K562 (cell line): ENCODE measurements around the gene PKHD1. TPM values are rescaled to one million over a fixed set of nuclear protein-coding genes. Genes with fewer than 3 reads are reported as not detected.

ENCODE experiments used
- ATAC-seq: fragments of 200-7000 bp; cut with Tn5 transposase; 3 replicates; pipeline ENCODE4 v1.9.1; 2020; ENCODE audit warnings: moderate library complexity
- BruUV-seq: library from RNA; stranded (reverse); fragments of 400-500 nt; replicated peaks from 2 replicates; lab custom pipeline; 2021; lab: Mats Ljungman, UMichigan
- CTCF ChIA-PET: fragments of 300-600 bp; formaldehyde crosslinking; extraction: SDS; loops from one replicate; lab custom pipeline; 2021; ENCODE audit warnings: low intra/inter-chr PET ratio; lab: Yijun Ruan, JAX
- POLR2A ChIA-PET: fragments of 300-600, 350-650 bp; sonication (Branson Sonifier 250); formaldehyde crosslinking; extraction: SDS; loops from one replicate; lab custom pipeline; 2021; ENCODE audit warnings: antibody characterized with exemption, inconsistent platforms; lab: Yijun Ruan, JAX
- DNase-seq, 4 experiments: peaks; one replicate each; pipeline versions ENCODE4 v3.0.0 to v3.0.0-alpha.2; 2011 to 2018; ENCODE audit warnings: low spot score in 3 of 4, mixed read lengths in 3 of 4; ENCODE audit errors: extremely low read depth in 1 of 4
- FAIRE-seq: peaks from 2 replicates; lab custom pipeline; 2011; peaks lifted over from hg19 to GRCh38; lab: Jason Lieb, UNC
- H2AFZ ChIP-seq: 2 replicates; pipeline ENCODE4 v1.6.0; 2011; ENCODE audit warnings: low read depth, low read length, control low read depth, inconsistent platforms
- H3K27ac ChIP-seq: fragments of 200-600 bp; 3 replicates; pipeline ENCODE4 v1.8.0; 2011; ENCODE audit warnings: low read depth, mild to moderate bottlenecking, control low read depth, inconsistent platforms, low read length, moderate library complexity, mixed read lengths; ENCODE audit errors: extremely low read depth
- H3K27me3 ChIP-seq, 2 experiments: fragments of 300-600 bp in 1 of 2; 2 replicates in 1 of 2; 3 replicates in 1 of 2; pipeline versions ENCODE4 v1.6.0 to v1.8.0; 2011; ENCODE audit warnings: inconsistent platforms in 2 of 2, low read length in 2 of 2, mild to moderate bottlenecking in 1 of 2, mixed read lengths in 1 of 2, moderate library complexity in 1 of 2; ENCODE audit not compliant: control insufficient read depth in 2 of 2, insufficient read depth in 2 of 2
- H3K36me3 ChIP-seq: fragments of 300-600 bp; 3 replicates; pipeline ENCODE4 v1.8.0; 2011; ENCODE audit warnings: mild to moderate bottlenecking, low read length, inconsistent platforms; ENCODE audit not compliant: control insufficient read depth, insufficient read depth
- H3K4me1 ChIP-seq, 2 experiments: fragments of 200-600 bp in 1 of 2; replicated peaks in 1 of 2; 2 replicates in 1 of 2; 3 replicates in 1 of 2; pipeline versions ENCODE4 v1.5.1 to v1.8.0; 2011; ENCODE audit warnings: inconsistent platforms in 2 of 2, low read length in 2 of 2, mild to moderate bottlenecking in 1 of 2, mixed read lengths in 1 of 2, moderate library complexity in 1 of 2; ENCODE audit not compliant: control insufficient read depth in 2 of 2, insufficient read depth in 2 of 2
- H3K4me2 ChIP-seq: 2 replicates; pipeline ENCODE4 v1.6.1; 2011; ENCODE audit warnings: low read length, control low read depth, inconsistent platforms, mixed read lengths; ENCODE audit not compliant: insufficient read depth
- H3K4me3 ChIP-seq: fragments of 200-600 bp; sonication (generic), shearing (Covaris generic); 2 replicates; pipeline ENCODE4 v1.5.1; 2016; ENCODE audit warnings: control low read depth, inconsistent platforms
- H3K79me2 ChIP-seq: fragments of 200-600 bp; 3 replicates; pipeline ENCODE4 v1.8.0; 2011; ENCODE audit warnings: low read length, inconsistent platforms; ENCODE audit not compliant: control insufficient read depth, insufficient read depth
- H3K9ac ChIP-seq, 2 experiments: 2 replicates each; pipeline versions ENCODE4 v1.6.0 to v1.6.1; 2011; ENCODE audit warnings: low read depth in 2 of 2, low read length in 2 of 2, control low read depth in 1 of 2, inconsistent platforms in 1 of 2, mild to moderate bottlenecking in 1 of 2, mixed read lengths in 1 of 2; ENCODE audit not compliant: insufficient read depth in 1 of 2
- H3K9me1 ChIP-seq: one replicate; pipeline ENCODE4 v1.6.0; 2011; ENCODE audit warnings: inconsistent platforms, mild to moderate bottlenecking, low read length, moderate library complexity; ENCODE audit not compliant: control insufficient read depth, insufficient read depth
- H3K9me3 ChIP-seq: replicated peaks from 2 replicates; pipeline ENCODE4 v1.5.1; 2011; ENCODE audit warnings: low read depth, low read length, inconsistent platforms; ENCODE audit not compliant: control insufficient read depth, insufficient read depth
- H4K20me1 ChIP-seq: replicated peaks from 2 replicates; pipeline ENCODE4 v1.6.1; 2011; ENCODE audit warnings: low read length, inconsistent platforms, mixed read lengths; ENCODE audit not compliant: control insufficient read depth, insufficient read depth
- CBX8 ChIP-seq: fragments of 200-600 bp; sonication (generic); IDR thresholded peaks from 2 replicates; pipeline ENCODE4 v1.6.1; 2012; ENCODE audit warnings: borderline replicate concordance, mixed run types, low read depth, mild to moderate bottlenecking, moderate library complexity, mixed read lengths, low read length, control low read depth, inconsistent platforms; ENCODE audit not compliant: poor library complexity, severe bottlenecking; ENCODE audit errors: extremely low read depth
- CEBPG ChIP-seq, 3 experiments: fragments of 200-800 bp in 1 of 3; sonication (Bioruptor generic) in 1 of 3; sonication (generic) in 1 of 3; formaldehyde crosslinking in 1 of 3; IDR thresholded peaks in 2 of 3; conservative IDR thresholded peaks in 1 of 3; 2 replicates each; pipeline versions ENCODE4 v1.6.1 to v1.8.0; 2016 to 2022; ENCODE audit warnings: missing compliant biosample characterization in 2 of 3, missing genetic modification characterization in 2 of 3, mild to moderate bottlenecking in 1 of 3, missing genetic modification reagents in 1 of 3
- ERF ChIP-seq: fragments of 450-650 bp; formaldehyde crosslinking; IDR thresholded peaks from 2 replicates; pipeline ENCODE4 v1.4.0; 2020; ENCODE audit warnings: mild to moderate bottlenecking, mixed read lengths
- GABPA ChIP-seq: fragments of 200-800 bp; sonication (Bioruptor generic); conservative IDR thresholded peaks from 2 replicates; pipeline ENCODE4 v1.6.1; 2016; ENCODE audit warnings: low read depth, missing genetic modification characterization, missing compliant biosample characterization
- ILF3 ChIP-seq: fragments of 450-650 bp; IDR thresholded peaks from 2 replicates; pipeline ENCODE4 v1.6.1; 2018; ENCODE audit warnings: antibody characterized with exemption, mild to moderate bottlenecking, moderate library complexity, borderline replicate concordance
- JUN ChIP-seq, 2 experiments: sonication (generic) in 1 of 2; formaldehyde crosslinking in 1 of 2; IDR thresholded peaks; 2 replicates each; pipeline versions ENCODE4 v1.6.1 to v1.8.0; 2012 to 2022; ENCODE audit warnings: borderline replicate concordance in 2 of 2, mild to moderate bottlenecking in 2 of 2, improper control_type of control experiment in 1 of 2, low read depth in 1 of 2, low read length in 1 of 2, missing genetic modification reagents in 1 of 2
- KLF13 ChIP-seq: fragments of 450-650 bp; IDR thresholded peaks from 2 replicates; pipeline ENCODE4 v1.6.1; 2016; ENCODE audit warnings: missing genetic modification characterization, low read depth, mild to moderate bottlenecking, missing compliant biosample characterization, moderate library complexity, borderline replicate concordance
- LCOR ChIP-seq: sonication (generic); formaldehyde crosslinking; IDR thresholded peaks from 2 replicates; pipeline ENCODE4 v1.8.0; 2022; ENCODE audit warnings: mild to moderate bottlenecking, missing genetic modification reagents
- POLR2B ChIP-seq: fragments of 450-650 bp; IDR thresholded peaks from 2 replicates; pipeline ENCODE4 v1.6.1; 2018; ENCODE audit warnings: low read depth; ENCODE audit not compliant: partially characterized antibody
- RBM17 ChIP-seq: fragments of 200-400 bp; formaldehyde crosslinking; IDR thresholded peaks from 2 replicates; pipeline ENCODE4 v1.6.1; 2017; ENCODE audit warnings: low read depth, mild to moderate bottlenecking, low read length, borderline replicate concordance
- RBM22 ChIP-seq: fragments of 200-400 bp; formaldehyde crosslinking; IDR thresholded peaks from 2 replicates; pipeline ENCODE4 v1.6.1; 2018; ENCODE audit warnings: low read length, low read depth; ENCODE audit not compliant: poor library complexity, severe bottlenecking
- ZNF274 ChIP-seq: IDR thresholded peaks from 2 replicates; pipeline ENCODE4 v1.6.1; 2011; ENCODE audit warnings: low read depth, mild to moderate bottlenecking, low read length, moderate library complexity, borderline replicate concordance
- ZNF324 ChIP-seq: fragments of 250-450 bp; sonication (Bioruptor Pico); IDR thresholded peaks from 2 replicates; pipeline ENCODE4 v1.4.0; 2020; ENCODE audit warnings: mild to moderate bottlenecking
- ZNF77 ChIP-seq: fragments of 250-450 bp; sonication (Bioruptor Pico); IDR thresholded peaks from 2 replicates; pipeline ENCODE4 v1.5.0; 2020
- WGBS: fragments of 100-300 bp; shearing (Covaris generic); methylation state at CpG from one replicate; pipeline ENCODE4 v1.1.6; 2016; ENCODE audit warnings: low coverage, mixed read lengths; ENCODE audit not compliant: insufficient coverage; ENCODE audit errors: missing lambda C conversion rate; 5-methylcytosine and 5-hydroxymethylcytosine counted together
- in situ Hi-C: fragments of 300-500 bp; cut with MboI; formaldehyde crosslinking; loops from 4 replicates; pipeline ENCODE4 v1.15.0; 2018; ENCODE audit warnings: inconsistent platforms, mixed read lengths
- intact Hi-C: fragments of 100-400 bp; cut with micrococcal nuclease; formaldehyde crosslinking; loops from 2 replicates; pipeline ENCODE4 v1.14.2; 2022
- polyA plus RNA-seq, 8 experiments: library from polyadenylated mRNA; depleted of rRNA in 4 of 8; stranded (reverse) in 5 of 8; unstranded in 3 of 8; fragments of >200 nt; fragmentation: Nextera tagmentation in 2 of 8; fragmentation: Illumina TruSeq in 1 of 8; extraction: Ambion mirVana in 2 of 8; extraction: Trizol in 1 of 8; gene quantifications; 2 replicates each; pipeline versions ENCODE4 v1.2.1 to v1.2.3, GENCODE V29; 2011 to 2014; ENCODE audit warnings: inconsistent platforms in 1 of 8, missing spikeins in 1 of 8
- total RNA-seq, 7 experiments: library from RNA; depleted of rRNA in 6 of 7; stranded (reverse); fragments of >200 nt in 6 of 7; fragmentation: Illumina TruSeq in 2 of 7; extraction: Trizol in 2 of 7; gene quantifications; 2 replicates each; pipeline versions ENCODE4 v1.2.1 to v1.2.3, GENCODE V29; 2011 to 2021; ENCODE audit warnings: low replicate concordance in 1 of 7

The PKHD1 gene
- total and polyA plus RNA-seq, 9 of the 15 experiments (the other 6 are each of a cell fraction or from before 2014, with no cell fraction given): 0.01 to 0.04 (median 0.01) TPM; not detected in 6

DNA sequence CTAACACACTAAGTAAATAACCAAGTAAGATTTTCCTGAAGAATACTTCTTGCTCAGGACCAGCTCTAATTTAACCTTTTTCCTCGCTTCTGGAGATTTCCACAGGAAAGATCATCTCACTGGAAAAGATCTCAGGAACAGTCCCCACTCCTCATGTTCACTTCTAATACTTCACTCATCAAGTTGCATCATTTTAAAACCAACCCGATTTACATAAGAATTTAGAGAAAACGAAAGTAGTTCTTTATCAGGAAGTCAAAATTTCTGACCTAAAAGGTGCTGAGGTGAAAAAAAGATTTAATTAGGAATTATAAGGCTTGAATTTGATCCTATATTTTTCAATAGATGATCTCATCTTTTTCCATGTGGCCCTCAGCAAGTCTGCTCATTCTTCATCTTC, 46.6 kb upstream of the PKHD1 start:
- H3K9me1 ChIP-seq: no peaks in the 10 kb centered on the region
- no peak for FAIRE-seq
- no peak overlapping the region for H3K4me2 ChIP-seq
- no peak overlapping the region for H3K27ac ChIP-seq
- H2AFZ ChIP-seq: no peak overlapping the region
- no peak overlapping the region for H3K4me3 ChIP-seq
- H3K4me1 ChIP-seq: no peaks in the 10 kb centered on the region
- H3K9ac ChIP-seq: no peak overlapping the region
- ChIA-PET POLR2A (no interaction called here), CTCF (no interaction called here)
- WGBS: 0% methylated on average over 3 of the region's 3 CpGs
- H3K79me2 ChIP-seq: no peaks in the 10 kb centered on the region
- H3K36me3 ChIP-seq: no peaks in the 10 kb centered on the region
- in situ Hi-C loops (no loop called here), intact Hi-C loops (no loop called here)
- H3K9me3 ChIP-seq: no peaks in the 10 kb centered on the region
- TF ChIP-seq LCOR (CRISPR knock-in tag) (no peak), RBM22 (no peak), ZNF77 (CRISPR knock-in tag) (no peak), ERF (CRISPR knock-in tag) (no peak), ILF3 (no peak)
- peaks cover 6 to 15% of the 10 kb centered on the region in 2 experiments; a peak in 4 of 5 replicates for H3K27me3 ChIP-seq
- no peak for DNase-seq
- H4K20me1 ChIP-seq: no peaks in the 10 kb centered on the region
- BruUV-seq: no TSS peak
- no peak for ATAC-seq

DNA sequence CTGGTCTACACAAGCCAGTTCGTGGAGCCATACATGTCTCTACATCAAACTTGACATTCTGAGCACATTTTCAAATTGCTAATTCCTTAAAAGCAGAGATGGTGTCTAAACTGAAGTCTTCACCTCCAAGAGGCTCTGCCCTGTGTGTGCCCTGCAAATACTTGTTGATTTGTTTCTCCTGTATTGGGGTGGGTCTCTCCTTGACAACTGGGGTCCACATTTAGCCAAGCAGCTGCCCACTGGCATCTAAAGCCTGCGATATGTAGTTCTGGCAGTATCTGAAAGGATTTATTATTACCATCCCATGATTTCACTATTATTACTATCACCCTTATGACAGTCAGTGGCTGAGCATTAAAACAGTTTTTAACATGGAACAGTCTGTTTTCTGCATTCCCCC, 45.9 kb upstream of the PKHD1 start:
- ChIA-PET POLR2A (no interaction called here), CTCF (no interaction called here)
- Histone ChIP-seq H3K4me3 (no peak overlapping the region), H3K36me3 (no peaks in the 10 kb centered on the region), H3K4me1 (no peaks in the 10 kb centered on the region), H3K9me1 (no peaks in the 10 kb centered on the region), H2AFZ (no peak overlapping the region), H3K4me2 (no peak overlapping the region), H3K27me3 (peaks cover 6 to 13% of the 10 kb centered on the region in 2 experiments; a peak in 4 of 5 replicates), H4K20me1 (no peaks in the 10 kb centered on the region), H3K9me3 (no peaks in the 10 kb centered on the region), H3K79me2 (no peaks in the 10 kb centered on the region), H3K9ac (no peak overlapping the region), H3K27ac (no peak overlapping the region)
- no peak for TF ChIP-seq JUN (IDR thresholded peaks at IDR 0.05; ENCODE audit: borderline replicate concordance, low read depth, low read length)
- TF ChIP-seq JUN (CRISPR knock-in tag; IDR thresholded peaks at IDR 0.05; ENCODE audit: borderline replicate concordance): no peak
- no peak for TF ChIP-seq POLR2B
- TF ChIP-seq RBM17: no peak
- no peak for TF ChIP-seq ZNF274
- no peak for TF ChIP-seq KLF13 (tag)
- TF ChIP-seq CBX8: no peak
- TF ChIP-seq GABPA: no peak
- no peak for TF ChIP-seq ZNF324 (CRISPR knock-in tag)
- no peak for TF ChIP-seq CEBPG (CRISPR knock-in tag; IDR thresholded peaks at IDR 0.05)
- no peak for TF ChIP-seq CEBPG (tag; conservative IDR thresholded peaks at IDR 0.05 in 1 of 2, IDR thresholded peaks at IDR 0.05 in 1 of 2)
- in situ Hi-C loops: no loop called here
- 3% methylated on average over 2 of the region's 2 CpGs for WGBS
- no peak for ATAC-seq
- BruUV-seq: no TSS peak
- intact Hi-C loops: no loop called here
- DNase-seq: no peak
- FAIRE-seq: no peak
